Measurements from ENCODE around the gene CANT1. TPM values are rescaled to one million over a fixed set of nuclear protein-coding genes. Genes with fewer than 3 reads are reported as not detected.

CANT1 gene
- total RNA-seq, 1 experiment from 2014 or later: 54.2 TPM

DNA sequence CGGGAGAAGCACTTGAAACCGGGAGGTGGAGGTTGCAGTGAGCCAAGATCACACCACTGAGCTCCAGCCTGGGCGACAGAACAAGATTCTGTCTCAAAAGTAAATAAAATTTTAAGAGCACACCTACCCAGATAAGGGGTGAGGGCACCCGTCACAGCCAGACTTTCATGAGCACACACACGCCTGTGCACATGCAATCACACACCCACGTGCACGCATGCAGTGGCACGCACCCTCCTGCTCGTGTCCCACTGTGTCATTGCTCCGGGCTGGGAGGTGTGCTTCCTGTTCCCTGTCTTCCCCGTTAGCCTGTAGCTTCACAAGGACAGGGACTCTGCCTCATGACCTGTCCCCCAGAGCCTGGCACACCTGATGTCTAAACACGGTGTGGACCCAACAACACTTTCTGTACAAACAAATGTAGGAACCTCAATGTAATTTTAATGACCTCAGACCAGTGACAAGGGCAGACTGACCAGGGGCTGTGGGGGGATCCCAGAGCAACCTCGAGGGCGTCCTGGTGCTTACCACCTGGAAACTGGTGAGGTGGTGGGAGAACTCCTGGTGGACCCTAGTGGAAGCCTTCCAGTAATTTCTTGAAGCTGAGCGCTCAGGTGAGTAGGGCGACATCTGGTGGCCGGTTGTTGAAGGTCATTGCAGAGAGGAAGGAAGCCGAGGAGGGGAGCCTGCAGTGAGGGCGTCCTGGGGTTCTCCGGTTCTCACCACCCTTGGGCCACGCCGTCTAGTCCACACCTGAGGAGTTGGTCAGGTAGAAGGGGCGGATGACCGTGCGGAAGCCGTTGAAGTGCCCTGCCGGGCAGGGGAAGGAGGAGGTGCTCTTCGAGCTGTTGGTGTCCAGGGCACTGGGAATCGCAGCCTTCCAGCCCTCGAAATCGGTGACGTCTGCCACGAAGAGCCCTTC is 38.5 kb downstream of the CANT1 start:
- POLR2A ChIA-PET (ENCODE audit: low non-redundant PET): no interaction called here
- no peak for TF ChIP-seq EZH2 (IDR thresholded peaks at IDR 0.05; ENCODE audit: borderline replicate concordance, low read depth, low read length, poor library complexity, severe bottlenecking)
- TF ChIP-seq, protein P1, sequence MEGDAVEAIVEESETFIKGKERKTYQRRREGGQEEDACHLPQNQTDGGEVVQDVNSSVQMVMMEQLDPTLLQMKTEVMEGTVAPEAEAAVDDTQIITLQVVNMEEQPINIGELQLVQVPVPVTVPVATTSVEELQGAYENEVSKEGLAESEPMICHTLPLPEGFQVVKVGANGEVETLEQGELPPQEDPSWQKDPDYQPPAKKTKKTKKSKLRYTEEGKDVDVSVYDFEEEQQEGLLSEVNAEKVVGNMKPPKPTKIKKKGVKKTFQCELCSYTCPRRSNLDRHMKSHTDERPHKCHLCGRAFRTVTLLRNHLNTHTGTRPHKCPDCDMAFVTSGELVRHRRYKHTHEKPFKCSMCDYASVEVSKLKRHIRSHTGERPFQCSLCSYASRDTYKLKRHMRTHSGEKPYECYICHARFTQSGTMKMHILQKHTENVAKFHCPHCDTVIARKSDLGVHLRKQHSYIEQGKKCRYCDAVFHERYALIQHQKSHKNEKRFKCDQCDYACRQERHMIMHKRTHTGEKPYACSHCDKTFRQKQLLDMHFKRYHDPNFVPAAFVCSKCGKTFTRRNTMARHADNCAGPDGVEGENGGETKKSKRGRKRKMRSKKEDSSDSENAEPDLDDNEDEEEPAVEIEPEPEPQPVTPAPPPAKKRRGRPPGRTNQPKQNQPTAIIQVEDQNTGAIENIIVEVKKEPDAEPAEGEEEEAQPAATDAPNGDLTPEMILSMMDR (conservative IDR thresholded peaks at IDR 0.05; ENCODE audit: low read depth, low read length): peak; percentile 93

DNA sequence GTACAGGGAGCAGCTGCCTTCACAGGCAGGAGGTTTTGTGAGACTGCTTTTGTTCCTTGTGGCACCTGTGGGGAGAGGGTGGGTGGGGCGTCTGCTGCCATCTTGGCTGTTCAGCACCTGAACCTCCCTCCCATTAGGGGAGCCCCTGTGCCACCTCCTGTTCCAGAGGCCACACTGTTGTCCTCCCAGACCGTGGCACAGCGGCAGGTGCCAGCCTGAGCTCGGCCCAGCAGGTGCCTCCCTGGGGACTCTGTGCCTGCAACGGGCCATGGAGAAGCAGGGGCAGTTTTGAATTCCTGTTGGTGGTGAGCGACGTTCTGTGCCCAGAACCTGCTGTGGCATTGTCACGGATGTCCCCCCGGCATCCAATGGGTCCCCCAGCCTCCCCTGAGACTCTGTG is 39.7 kb downstream of the CANT1 start:
- ChIA-PET POLR2A (ENCODE audit: low non-redundant PET) (no interaction called here), CTCF (no interaction called here)
- Histone ChIP-seq H3K36me3 (ENCODE audit: insufficient read depth, low read length, poor library complexity, severe bottlenecking) (peaks cover 39% of the 10 kb centered on the region), H3K9me3 (ENCODE audit: low read depth, low read length, poor library complexity, severe bottlenecking) (no peaks in the 10 kb centered on the region), H3K4me1 (ENCODE audit: insufficient read depth, low read length, poor library complexity, severe bottlenecking) (no peaks in the 10 kb centered on the region), H3K27me3 (replicated peaks; ENCODE audit: insufficient read depth, low read depth, low read length, poor library complexity) (no peaks in the 10 kb centered on the region), H3K27ac (ENCODE audit: low read depth, low read length, poor library complexity, severe bottlenecking) (no peak overlapping the region), H3K4me3 (ENCODE audit: low read depth, low read length, poor library complexity, severe bottlenecking) (no peak overlapping the region)
- BruUV-seq (replicated peaks): no TSS peak
- DNase-seq (ENCODE audit: low spot score): no peak
- TF ChIP-seq EZH2 (IDR thresholded peaks at IDR 0.05; ENCODE audit: borderline replicate concordance, low read depth, low read length, poor library complexity, severe bottlenecking): no peak
- TF ChIP-seq, protein P1 (conservative IDR thresholded peaks at IDR 0.05; ENCODE audit: low read depth, low read length): no peak
- intact Hi-C loops (cut with micrococcal nuclease; ENCODE audit: unreplicated experiment): no loop called here

More for the DNA sequence above, 38.5 kb downstream of the CANT1 start:
- H3K27ac ChIP-seq (ENCODE audit: low read depth, low read length, poor library complexity, severe bottlenecking): no peak overlapping the region
- H3K27me3 ChIP-seq (replicated peaks; ENCODE audit: insufficient read depth, low read depth, low read length, poor library complexity): no peaks in the 10 kb centered on the region
- peaks cover 43% of the 10 kb centered on the region for H3K36me3 ChIP-seq (ENCODE audit: insufficient read depth, low read length, poor library complexity, severe bottlenecking)
- no peaks in the 10 kb centered on the region for H3K9me3 ChIP-seq (ENCODE audit: low read depth, low read length, poor library complexity, severe bottlenecking)
- H3K4me3 ChIP-seq (ENCODE audit: low read depth, low read length, poor library complexity, severe bottlenecking): no peak overlapping the region
- BruUV-seq (replicated peaks): TSS peak; percentile 32
- peaks cover 12% of the 10 kb centered on the region for H3K4me1 ChIP-seq (ENCODE audit: insufficient read depth, low read length, poor library complexity, severe bottlenecking)
- CTCF ChIA-PET: interaction anchor here (0.6 to 2.3 kb wide), 6 partner anchors 9 to 720 kb away, joined by 3 to 16 read pairs (median 3); partner anchors contain the start of gene LGALS3BP
- intact Hi-C loops (cut with micrococcal nuclease; ENCODE audit: unreplicated experiment): loop anchor here (1.0 kb wide), 1 partner anchor 106 kb away; no protein-coding TSS in a partner anchor
- DNase-seq (ENCODE audit: low spot score): peak; percentile 80

DNA sequence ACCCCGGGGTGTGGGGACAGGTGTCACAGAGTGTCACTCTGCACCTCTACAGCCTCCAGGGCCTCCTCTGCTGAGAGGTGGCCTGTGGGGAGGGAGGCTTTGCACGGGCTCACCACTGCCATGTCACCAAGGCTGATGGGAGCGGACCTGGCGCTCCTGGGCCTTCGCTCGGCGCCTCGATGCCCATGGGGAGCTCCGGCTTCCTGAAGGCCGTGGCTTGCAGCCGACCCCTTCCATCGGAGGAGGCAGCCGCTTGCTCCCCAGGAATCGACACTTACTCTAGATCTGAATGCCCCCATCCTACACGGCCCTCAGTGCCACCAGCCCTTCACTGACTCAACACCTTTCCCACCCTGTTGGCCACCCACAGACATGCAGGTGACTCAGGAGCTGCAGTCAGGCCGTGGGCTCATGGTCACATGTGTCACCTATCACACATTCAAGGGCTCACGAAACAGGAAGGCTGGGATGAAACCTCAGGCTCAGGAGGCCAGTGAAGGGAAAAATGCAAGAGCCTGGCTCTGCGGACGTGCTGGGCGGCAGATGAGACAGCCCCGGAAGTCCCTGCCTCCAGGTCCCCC is 41.7 kb downstream of the CANT1 start:
- Histone ChIP-seq H3K9me3 (ENCODE audit: low read depth, low read length, poor library complexity, severe bottlenecking) (no peaks in the 10 kb centered on the region), H3K4me1 (ENCODE audit: insufficient read depth, low read length, poor library complexity, severe bottlenecking) (no peaks in the 10 kb centered on the region), H3K27me3 (replicated peaks; ENCODE audit: insufficient read depth, low read depth, low read length, poor library complexity) (no peaks in the 10 kb centered on the region), H3K27ac (ENCODE audit: low read depth, low read length, poor library complexity, severe bottlenecking) (no peak overlapping the region), H3K36me3 (ENCODE audit: insufficient read depth, low read length, poor library complexity, severe bottlenecking) (peaks cover 27% of the 10 kb centered on the region), H3K4me3 (ENCODE audit: low read depth, low read length, poor library complexity, severe bottlenecking) (no peak overlapping the region)
- no peak for TF ChIP-seq EZH2 (IDR thresholded peaks at IDR 0.05; ENCODE audit: borderline replicate concordance, low read depth, low read length, poor library complexity, severe bottlenecking)
- TF ChIP-seq, protein P1 (conservative IDR thresholded peaks at IDR 0.05; ENCODE audit: low read depth, low read length): no peak
- BruUV-seq (replicated peaks): no TSS peak
- CTCF ChIA-PET: interaction anchor here (0.9 kb wide), 1 partner anchor 104 kb away, joined by 3 read pairs; no protein-coding TSS in a partner anchor
- no peak for DNase-seq (ENCODE audit: low spot score)
- POLR2A ChIA-PET (ENCODE audit: low non-redundant PET): interaction anchor here (0.6 to 0.7 kb wide), 2 partner anchors 18 to 1096 kb away, joined by 3 to 7 read pairs; no protein-coding TSS in a partner anchor
- intact Hi-C loops (cut with micrococcal nuclease; ENCODE audit: unreplicated experiment): no loop called here
